Measurements from ENCODE around the gene KIF23. TPM values are rescaled to one million over a fixed set of nuclear protein-coding genes. Genes with fewer than 3 reads are reported as not detected.

KIF23 gene
- total RNA-seq, 1 donor from 2014 or later: 193 TPM

- H3K4me3 ChIP-seq: no peak overlapping the region
- H3K79me2 ChIP-seq (ENCODE audit: low read depth): peaks cover 5% of the 10 kb centered on the region
- peaks cover 33% of the 10 kb centered on the region for H3K36me3 ChIP-seq
- H3K27me3 Mint-ChIP-seq (ENCODE audit: insufficient read depth, low read depth): no peaks in the 10 kb centered on the region
- DNase-seq (ENCODE audit: low spot score): no peak
- H4K20me1 ChIP-seq (ENCODE audit: low read depth): peaks cover 35% of the 10 kb centered on the region
- H3K36me3 Mint-ChIP-seq: peaks cover 45% of the 10 kb centered on the region
- no peaks in the 10 kb centered on the region for H3K9me3 ChIP-seq (ENCODE audit: low read depth)
- H3F3A ChIP-seq (ENCODE audit: low read depth): peaks cover 3% of the 10 kb centered on the region
- TF ChIP-seq EZH2 (IDR thresholded peaks at IDR 0.05) (no peak), EZH2phosphoT487 (IDR thresholded peaks at IDR 0.05) (no peak), CTCF (IDR thresholded peaks at IDR 0.05) (no peak)
- no peak overlapping the region for H3K4me2 ChIP-seq
- no peak overlapping the region for H2AFZ ChIP-seq (replicated peaks)
- H3K9me3 Mint-ChIP-seq: no peaks in the 10 kb centered on the region
- H3K4me1 ChIP-seq: no peaks in the 10 kb centered on the region
- H3K27me3 ChIP-seq: no peaks in the 10 kb centered on the region
- H3K4me1 Mint-ChIP-seq: no peaks in the 10 kb centered on the region
- no peak overlapping the region for H3K27ac ChIP-seq
- no peak overlapping the region for H3K4me3 Mint-ChIP-seq
- no peak overlapping the region for H3K27ac Mint-ChIP-seq
- H3K9ac ChIP-seq: no peak overlapping the region
Measured at GRCh38 chr15:69433831-69434230, 19.7 kb downstream of the KIF23 start.

GRCh38 chr15:69434238-69434637 lies 20.1 kb downstream of the KIF23 start:
- Histone ChIP-seq H3K27ac (no peak overlapping the region), H3K9me3 (ENCODE audit: low read depth) (no peaks in the 10 kb centered on the region), H3K27me3 (no peaks in the 10 kb centered on the region), H3K36me3 (peaks cover 33% of the 10 kb centered on the region), H3K4me3 (no peak overlapping the region), H4K20me1 (ENCODE audit: low read depth) (peaks cover 35% of the 10 kb centered on the region), H2AFZ (replicated peaks) (no peak overlapping the region), H3K4me1 (no peaks in the 10 kb centered on the region), H3K9ac (no peak overlapping the region), H3F3A (ENCODE audit: low read depth) (peaks cover 3% of the 10 kb centered on the region), H3K79me2 (ENCODE audit: low read depth) (peaks cover 5% of the 10 kb centered on the region), H3K4me2 (no peak overlapping the region)
- H3K4me1 Mint-ChIP-seq: no peaks in the 10 kb centered on the region
- TF ChIP-seq CTCF (IDR thresholded peaks at IDR 0.05) (no peak), EZH2 (IDR thresholded peaks at IDR 0.05) (no peak), EZH2phosphoT487 (IDR thresholded peaks at IDR 0.05) (no peak)
- no peak overlapping the region for H3K4me3 Mint-ChIP-seq
- H3K9me3 Mint-ChIP-seq: no peaks in the 10 kb centered on the region
- no peak overlapping the region for H3K27ac Mint-ChIP-seq
- peaks cover 41% of the 10 kb centered on the region for H3K36me3 Mint-ChIP-seq
- no peak for DNase-seq (ENCODE audit: low spot score)
- H3K27me3 Mint-ChIP-seq (ENCODE audit: insufficient read depth, low read depth): no peaks in the 10 kb centered on the region

- TF ChIP-seq EZH2phosphoT487 (IDR thresholded peaks at IDR 0.05) (no peak), CTCF (IDR thresholded peaks at IDR 0.05) (no peak), EZH2 (IDR thresholded peaks at IDR 0.05) (no peak)
- no peak overlapping the region for H3K27ac ChIP-seq
- H3K4me2 ChIP-seq: no peak overlapping the region
- peaks cover 35% of the 10 kb centered on the region for H4K20me1 ChIP-seq (ENCODE audit: low read depth)
- H3K36me3 ChIP-seq: peaks cover 36% of the 10 kb centered on the region
- Mint-ChIP-seq H3K4me3 (no peak overlapping the region), H3K9me3 (no peaks in the 10 kb centered on the region), H3K36me3 (peaks cover 39% of the 10 kb centered on the region), H3K27ac (no peak overlapping the region), H3K27me3 (ENCODE audit: insufficient read depth, low read depth) (no peaks in the 10 kb centered on the region), H3K4me1 (no peaks in the 10 kb centered on the region)
- H3K27me3 ChIP-seq: no peaks in the 10 kb centered on the region
- no peaks in the 10 kb centered on the region for H3K9me3 ChIP-seq (ENCODE audit: low read depth)
- no peak overlapping the region for H3K9ac ChIP-seq
- H2AFZ ChIP-seq (replicated peaks): no peak overlapping the region
- DNase-seq (ENCODE audit: low spot score): no peak
- no peak overlapping the region for H3K4me3 ChIP-seq
- H3F3A ChIP-seq (ENCODE audit: low read depth): peaks cover 3% of the 10 kb centered on the region
- no peaks in the 10 kb centered on the region for H3K4me1 ChIP-seq
- H3K79me2 ChIP-seq (ENCODE audit: low read depth): peaks cover 5% of the 10 kb centered on the region
Measured at GRCh38 chr15:69434679-69435078, 20.5 kb downstream of the KIF23 start.
